Medulla oblongata (tissue), 1 donor: Measurements from ENCODE around the gene DOCK2.

Experiments used
- DNase-seq: peaks from one replicate; pipeline ENCODE4 v3.0.0-alpha.2; 2015; ENCODE audit errors: extremely low spot score

Gene DOCK2

DNA sequence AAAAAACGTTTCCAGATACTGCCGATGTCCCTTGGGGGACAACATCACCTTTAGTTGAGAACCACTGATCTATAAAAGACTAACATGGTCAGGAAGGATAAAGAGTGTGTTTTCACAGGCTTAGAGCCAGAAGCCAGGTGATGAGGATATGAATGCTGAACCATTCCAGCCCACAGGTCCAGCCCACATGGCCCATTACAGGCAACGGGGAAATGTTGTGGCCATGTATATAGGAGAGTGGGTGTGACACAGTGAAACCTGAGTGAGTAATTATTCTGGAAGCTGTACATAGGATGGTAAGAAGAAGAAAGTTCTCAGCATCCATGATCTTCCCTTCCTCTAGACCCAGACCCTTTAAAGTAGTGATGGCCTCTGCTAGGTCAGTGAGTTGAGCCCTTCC lies 412.6 kb downstream of the DOCK2 start:
- DNase-seq = no peak

DNA sequence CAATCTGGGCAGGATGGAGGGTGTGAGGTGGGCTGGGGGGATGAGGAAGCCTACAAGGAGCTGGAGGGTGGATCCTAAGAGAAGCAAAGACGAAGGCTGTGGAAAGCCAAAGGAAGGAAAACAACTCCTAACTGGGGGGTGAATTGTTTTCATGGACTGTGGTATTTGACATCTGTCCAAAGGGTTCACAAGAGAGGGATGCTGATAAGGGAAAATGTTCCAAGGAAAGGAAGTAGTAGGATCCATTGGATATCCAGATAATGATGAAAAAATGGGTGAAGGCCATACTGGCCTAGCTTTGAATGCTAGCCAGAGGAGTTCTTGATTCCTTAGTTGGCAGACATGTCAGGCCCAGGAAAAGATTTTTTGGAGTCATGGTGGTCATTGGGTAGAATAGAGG lies 416.8 kb downstream of the DOCK2 start:
- DNase-seq = no peak

DNA sequence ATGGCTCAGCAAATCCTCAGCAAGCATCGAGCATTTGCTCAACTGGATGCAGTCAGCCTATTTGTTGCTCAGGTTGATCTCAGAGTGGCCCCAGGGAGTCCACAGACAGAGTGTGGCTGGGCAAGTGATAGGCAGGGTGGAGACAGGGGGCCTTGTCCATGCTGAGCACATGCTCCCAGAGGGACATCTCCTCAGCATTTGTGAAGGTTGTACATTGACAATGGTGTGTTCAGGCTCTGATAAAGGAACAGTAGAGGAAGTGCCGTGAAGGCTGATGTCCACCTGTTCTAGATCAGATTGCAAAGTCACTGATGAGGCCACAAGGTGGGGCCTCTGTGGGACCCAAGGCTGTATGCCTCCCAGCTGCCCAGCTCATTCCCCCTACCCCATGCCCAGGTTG lies 418.5 kb downstream of the DOCK2 start:
- no peak for DNase-seq

DNA sequence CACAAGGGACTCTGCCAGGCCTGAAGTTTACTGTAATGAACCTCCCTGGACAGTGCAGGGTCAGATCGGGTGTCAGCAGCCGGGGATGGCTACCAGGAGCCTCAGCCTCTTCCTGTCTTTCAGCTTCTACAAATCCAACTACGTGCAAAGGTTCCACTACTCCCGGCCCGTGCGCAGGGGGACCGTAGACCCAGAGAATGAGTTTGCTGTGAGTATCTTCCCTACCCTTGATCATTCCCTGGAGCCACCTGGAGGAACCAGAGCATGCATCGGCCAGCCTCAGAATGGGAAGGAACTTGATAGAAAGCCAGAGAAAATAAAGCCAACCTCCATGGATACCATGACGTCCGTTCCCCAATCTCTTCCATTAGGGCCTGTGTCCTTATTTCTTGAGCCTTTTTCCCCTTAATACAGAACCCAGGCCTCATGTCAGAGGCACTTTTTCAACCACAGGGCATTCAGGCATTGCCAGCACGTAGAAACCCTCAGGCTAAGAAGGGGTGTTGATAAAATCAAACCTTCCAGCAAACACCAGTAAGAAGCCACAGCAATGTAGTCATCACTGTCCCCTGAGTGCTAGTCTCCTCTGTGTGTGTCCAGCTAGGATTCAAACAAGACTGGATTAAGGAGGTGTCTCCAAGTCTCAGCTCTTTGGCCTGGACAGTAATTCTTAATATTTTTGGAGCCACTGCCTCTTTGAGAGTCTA lies 419.6 kb downstream of the DOCK2 start:
- no peak for DNase-seq

DNA sequence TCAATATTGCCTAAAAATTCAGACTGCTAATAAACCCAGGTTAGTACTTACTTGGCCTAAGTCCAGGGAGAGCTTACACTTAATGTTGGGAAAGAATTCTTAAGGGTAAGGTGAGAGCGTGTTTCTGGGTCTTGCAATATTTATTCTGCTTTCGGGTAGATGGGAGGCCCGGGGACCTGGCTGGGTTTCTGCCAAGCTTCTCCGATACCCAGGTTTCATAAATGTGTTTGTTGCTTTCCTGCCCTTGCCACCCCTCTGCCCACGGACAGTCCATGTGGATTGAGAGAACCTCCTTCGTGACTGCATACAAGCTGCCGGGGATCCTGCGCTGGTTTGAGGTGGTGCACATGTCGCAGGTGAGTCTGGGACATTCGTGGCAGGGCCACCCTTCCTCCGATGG lies 420.2 kb downstream of the DOCK2 start:
- DNase-seq = no peak

DNA sequence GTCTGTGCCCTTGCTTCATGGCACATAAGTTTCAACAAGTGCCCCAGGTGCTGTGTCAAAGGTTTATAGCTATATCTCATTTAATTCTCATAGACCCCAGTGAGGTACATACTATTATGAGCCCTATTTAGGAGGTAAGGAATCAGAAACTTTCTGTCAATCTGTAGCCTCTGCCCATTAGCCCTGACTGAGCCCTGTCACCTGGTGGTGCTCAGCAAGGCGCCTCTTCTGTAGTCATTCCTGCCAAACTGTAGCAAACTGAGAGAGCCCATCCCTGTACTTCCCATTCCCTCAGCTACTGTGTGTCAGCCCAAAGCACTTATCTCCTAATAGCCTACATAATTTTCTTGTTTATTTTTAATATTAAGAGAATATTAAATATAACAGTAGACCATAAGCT lies 422.1 kb downstream of the DOCK2 start:
- DNase-seq = no peak

DNA sequence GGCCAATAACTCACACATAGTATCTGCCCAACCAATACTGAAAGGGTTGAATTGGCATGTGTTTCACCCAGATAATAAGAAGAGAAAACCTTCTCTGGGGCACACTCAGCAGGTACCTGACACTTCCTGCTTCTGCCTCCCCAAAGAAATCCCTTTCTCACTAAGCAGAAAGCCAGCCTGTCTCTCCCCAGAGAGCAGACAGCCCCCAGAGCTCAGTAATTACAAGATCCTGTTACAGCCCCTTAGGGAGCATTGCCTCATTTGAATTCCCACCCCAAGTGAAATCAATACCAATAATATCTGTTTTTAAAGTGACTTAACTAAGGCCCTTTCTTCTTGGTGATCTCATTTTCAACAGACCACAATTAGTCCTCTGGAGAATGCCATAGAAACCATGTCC lies 430.1 kb downstream of the DOCK2 start:
- DNase-seq = no peak

DNA sequence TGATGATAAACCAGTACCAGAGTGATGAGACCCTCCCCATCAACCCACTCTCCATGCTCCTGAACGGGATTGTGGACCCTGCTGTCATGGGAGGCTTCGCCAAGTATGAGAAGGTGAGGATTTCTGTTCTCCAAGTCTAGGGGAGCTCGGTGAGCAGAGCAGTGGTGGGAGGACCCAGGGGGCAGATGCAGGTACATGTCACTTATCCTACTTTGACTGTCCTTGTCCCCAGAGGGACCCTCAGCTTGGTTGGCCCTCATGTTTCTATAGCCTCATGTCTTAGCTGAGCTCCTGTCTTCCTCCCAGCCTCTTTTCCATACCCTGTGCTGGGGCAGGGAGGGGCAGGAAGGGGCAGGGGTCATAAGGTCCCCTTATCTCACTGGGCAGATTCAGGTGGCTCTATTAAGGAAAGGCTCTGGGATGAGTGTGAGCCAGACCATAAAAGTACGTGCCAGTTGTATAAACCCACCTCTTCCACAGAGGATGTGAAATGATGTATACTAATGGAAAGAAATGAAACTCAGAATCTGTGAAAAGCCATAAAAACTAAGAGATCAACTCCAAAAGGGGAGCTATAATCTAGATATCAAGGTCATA lies 430.6 kb downstream of the DOCK2 start:
- DNase-seq = no peak

DNA sequence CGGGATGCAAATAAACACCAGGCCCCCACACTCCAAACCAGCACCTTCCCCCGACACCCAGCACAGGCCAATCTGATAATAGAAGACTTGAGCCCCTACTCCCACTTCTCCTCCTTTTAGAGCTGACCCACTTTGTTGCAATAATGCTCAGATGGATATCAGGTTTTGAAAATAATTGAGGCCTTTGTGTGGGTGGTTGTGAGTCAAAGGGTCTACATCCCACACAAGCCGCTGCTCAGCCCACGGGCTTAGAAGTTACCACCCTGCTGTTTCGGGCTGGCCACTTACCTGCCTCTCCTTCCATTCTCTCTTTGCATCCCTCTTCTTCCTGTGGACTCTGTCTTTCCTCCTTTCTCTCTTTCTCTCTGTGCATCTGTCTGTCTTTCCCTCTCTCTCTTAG lies 432.4 kb downstream of the DOCK2 start:
- no peak for DNase-seq

DNA sequence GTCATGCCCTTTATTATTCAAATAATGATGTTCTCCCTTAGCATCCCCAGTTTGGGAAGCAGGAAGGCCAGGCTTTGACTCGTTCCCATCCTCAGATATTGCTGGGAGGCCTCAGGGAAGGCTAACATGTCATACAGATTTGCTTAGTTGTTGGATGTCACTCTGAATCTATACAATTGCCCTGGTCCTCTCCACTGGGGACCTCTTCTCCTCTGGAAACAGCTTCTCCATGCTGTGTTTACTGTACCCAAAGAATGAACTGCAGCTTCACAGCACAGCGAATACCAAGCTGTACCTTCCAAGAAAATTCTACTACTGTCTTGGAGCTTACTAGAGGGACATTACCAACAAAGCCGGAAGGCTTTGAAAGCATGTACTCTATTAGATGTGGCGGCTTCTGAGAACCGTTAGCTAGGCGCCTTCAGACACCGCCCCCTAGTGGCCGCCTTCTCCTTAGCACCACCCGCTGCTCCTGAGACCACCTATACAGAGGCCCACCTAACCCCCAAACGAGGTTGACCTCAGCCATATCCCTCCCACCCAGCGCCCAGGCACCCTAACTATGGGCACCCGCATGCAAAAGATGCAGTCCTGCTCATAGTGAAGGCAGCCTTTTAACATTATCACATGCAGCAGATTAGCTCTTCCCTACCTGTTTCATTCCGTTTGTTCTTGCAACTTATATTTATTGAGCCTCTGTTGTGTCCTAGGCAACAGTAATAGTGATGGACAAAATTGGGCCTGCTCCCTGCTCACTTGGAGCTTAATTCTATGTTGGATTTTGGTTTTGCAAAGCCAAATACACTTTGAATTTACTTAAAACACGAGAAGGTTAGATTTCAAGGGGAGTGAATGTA lies 433.7 kb downstream of the DOCK2 start:
- peak; percentile 36 for DNase-seq

DNA sequence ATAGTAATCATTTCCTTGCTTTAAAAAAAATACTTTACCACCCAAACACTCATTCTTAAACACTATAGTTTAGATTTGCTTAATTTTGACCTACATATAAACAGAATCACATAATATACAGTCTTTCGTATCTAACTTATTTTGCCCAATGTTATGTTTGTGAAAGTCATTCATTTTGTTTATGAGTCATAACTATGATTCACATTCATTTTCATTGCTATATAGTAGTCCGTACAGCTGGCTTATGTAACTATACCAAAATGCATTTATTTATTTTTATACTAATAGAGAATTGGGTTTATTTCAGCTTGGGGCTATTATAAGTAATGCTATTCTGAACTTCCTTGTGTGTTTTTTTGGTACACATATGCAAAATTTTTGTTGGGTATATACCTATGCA lies 434.7 kb downstream of the DOCK2 start:
- DNase-seq = no peak

DNA sequence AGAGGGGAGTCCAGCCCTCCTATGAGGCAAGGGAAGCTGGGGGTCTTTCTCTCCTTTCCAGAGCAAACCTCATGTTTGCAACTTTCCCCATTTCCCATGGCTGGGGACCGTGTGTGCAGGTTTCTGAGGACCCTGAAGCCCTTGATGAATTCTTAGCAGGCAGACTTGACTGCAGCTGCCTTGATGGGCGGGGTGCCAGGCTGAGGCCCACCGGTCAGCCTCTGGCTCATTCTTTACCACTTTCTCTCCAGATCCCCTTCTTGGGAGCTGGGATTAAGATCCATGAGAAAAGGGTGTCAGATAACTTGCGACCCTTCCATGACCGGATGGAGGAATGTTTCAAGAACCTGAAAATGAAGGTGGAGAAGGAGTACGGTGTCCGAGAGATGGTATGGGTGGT lies 438.6 kb downstream of the DOCK2 start:
- DNase-seq = no peak

DNA sequence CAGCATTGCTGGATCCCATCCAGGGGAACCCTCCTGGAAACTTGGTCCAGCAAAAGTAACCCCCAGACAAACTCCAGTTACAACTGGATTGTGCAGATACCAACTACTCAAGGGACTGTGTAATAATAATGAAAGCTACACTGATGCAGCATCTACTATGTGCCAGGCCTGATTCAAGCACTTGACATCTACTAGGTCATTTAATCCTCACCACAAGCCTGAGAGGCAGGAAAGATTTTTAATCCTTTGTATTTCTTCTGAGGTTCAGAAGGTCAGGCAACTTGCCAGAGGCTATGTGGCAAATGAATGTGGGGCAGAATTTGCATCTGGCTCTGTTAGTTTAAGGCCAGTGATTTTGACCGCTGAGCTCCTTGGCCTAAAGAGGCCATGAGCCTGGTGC lies 439.1 kb downstream of the DOCK2 start:
- DNase-seq = no peak

DNA sequence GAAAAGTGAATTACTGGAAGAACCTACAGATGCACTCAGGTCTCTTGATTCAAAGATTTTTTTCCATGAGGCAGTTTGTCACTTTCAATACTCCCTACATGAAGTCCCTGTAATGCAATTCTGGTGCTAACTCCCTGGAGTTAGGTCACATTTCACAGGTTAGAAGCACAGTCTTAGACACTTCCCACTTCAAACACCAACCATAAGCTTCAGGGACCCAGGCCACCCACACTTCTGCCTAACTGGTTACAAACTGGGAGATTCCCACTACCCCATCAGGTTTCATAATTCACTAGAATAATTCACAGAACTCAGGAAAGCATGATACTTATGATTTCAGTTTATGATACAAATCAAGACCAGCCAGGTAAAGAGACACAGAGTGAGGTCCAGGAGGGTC lies 439.7 kb downstream of the DOCK2 start:
- DNase-seq = no peak

DNA sequence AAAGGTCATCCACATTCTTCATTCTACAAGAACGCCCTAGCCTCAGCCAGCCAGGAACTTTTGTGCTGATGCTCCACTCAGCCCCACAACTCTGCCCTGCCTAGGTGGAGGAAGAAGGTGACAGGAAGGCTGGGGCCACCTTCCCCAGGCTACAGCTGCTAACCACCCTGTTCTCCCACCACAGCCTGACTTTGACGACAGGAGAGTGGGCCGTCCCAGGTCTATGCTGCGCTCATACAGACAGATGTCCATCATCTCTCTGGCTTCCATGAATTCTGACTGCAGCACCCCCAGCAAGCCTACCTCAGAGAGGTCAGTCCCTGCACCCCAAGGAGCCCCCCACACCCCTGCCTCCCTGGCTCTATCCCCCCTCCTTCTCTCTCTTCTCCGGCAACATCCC lies 440.5 kb downstream of the DOCK2 start:
- no peak for DNase-seq

DNA sequence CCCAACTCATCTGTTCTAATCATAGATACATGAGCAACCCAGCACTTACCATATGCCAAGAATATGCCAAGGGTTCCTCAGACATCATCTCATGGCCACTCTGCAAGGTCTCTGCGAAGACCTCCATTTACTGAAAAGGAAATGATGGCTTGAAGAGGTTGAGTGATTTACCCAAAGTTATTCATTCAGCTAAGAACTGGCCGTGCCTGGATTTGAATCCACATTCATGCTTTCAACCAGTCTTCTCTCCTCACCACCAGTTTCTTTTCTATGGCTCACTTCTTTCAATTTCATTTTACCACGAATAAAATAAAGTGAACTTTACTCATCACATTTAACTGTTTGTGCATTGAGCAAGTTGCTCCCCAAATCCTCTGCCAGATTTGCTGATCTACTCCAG lies 441.4 kb downstream of the DOCK2 start:
- DNase-seq = no peak

DNA sequence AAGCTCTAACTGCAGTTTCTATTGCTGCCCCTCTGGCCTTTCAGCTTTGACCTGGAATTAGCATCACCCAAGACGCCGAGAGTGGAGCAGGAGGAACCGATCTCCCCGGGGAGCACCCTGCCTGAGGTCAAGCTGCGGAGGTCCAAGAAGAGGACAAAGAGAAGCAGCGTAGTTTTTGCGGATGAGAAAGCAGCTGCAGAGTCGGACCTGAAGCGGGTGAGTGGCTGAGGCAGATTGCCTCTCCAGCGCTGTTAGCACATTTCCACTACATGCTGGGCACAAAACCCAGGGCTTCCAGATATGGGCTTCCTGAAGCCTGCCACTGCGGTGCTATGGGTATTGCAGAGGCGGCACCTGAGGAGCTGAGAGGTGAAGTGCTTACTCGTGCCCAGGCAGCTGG lies 441.9 kb downstream of the DOCK2 start:
- no peak for DNase-seq

DNA sequence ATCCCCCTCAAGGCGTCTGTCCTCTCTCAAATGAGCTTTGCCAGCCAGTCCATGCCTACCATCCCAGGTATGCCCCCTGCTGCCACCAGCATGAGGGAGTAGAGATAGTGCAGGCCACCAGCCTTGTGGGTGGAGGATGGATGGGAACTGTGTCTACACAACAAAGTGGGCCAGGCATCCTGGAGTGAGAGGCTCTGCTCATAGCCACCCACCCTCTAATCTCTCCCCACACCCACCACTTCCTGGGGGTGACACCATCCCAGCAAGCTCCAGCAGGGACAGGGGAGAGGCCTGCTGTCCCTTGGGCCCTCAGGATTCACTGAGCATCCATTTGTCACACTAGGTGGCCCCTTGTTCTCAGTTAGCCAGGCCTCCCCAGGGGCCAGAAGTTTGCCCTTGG lies 443.1 kb downstream of the DOCK2 start:
- DNase-seq = no peak

DNA sequence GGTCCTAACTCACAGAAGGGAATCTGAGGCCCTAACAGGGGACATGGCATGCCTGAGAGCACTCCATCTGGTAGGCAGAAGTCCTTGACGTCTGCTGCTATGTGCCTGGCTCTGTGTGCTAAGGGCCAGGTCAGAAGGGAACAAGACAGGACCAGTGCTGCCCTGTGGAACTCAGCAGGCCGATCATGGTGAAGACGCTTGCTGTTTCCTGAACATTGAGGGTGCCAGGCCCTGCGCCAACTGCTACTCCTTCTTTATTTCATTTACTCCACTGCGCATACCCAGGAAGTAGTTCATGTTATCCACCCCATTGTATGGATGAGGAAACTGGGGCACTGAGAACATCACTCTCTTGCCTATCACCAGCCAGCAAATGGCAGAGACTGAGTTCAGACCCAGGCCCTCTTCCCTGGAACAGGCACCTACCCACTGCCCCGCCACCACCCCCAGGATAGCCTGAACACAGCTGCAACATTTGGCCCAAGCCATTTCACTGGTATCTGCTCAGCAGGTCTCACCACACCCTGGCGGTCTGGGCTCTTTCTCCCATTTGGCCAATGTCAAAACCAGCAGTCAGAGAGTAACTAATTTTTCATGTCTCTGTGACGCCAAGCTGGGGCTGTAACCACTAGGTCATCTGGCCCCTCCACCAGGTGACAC lies 443.8 kb downstream of the DOCK2 start:
- DNase-seq = no peak

DNA sequence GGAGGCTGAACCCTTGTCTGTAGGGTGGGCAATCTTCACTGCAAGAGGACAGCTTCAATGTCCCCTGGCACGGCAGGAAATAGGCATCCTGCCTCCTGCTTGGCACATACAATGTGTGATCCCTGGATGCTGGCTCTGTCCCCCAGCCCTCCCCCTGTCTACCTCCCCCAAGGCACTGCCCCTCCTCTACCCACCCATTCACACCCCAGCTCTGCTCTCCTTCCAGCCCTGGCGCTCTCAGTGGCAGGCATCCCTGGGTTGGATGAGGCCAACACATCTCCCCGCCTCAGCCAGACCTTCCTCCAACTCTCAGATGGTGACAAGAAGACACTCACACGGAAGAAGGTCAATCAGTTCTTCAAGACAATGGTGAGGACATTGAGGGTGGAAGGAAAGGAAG lies 444.5 kb downstream of the DOCK2 start:
- DNase-seq = no peak

DNA sequence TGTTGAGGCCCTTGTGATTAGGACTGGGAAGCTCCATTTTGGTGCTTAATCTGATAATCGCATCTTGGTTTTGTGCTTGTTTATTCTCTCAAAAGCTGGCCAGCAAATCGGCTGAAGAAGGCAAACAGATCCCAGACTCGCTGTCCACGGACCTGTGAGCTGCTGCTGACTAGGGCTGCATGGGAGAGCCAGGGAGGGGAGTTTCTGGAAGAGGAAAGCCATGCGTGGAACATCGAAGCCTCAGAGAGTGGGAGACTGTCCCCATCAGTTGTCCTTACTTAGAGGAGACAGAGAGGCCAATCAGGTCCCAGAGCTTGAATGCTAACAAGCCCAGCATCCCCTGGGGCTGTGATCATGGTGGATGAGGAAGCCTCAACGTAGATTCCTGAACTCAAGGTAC lies 445.6 kb downstream of the DOCK2 start:
- DNase-seq = no peak

DNA sequence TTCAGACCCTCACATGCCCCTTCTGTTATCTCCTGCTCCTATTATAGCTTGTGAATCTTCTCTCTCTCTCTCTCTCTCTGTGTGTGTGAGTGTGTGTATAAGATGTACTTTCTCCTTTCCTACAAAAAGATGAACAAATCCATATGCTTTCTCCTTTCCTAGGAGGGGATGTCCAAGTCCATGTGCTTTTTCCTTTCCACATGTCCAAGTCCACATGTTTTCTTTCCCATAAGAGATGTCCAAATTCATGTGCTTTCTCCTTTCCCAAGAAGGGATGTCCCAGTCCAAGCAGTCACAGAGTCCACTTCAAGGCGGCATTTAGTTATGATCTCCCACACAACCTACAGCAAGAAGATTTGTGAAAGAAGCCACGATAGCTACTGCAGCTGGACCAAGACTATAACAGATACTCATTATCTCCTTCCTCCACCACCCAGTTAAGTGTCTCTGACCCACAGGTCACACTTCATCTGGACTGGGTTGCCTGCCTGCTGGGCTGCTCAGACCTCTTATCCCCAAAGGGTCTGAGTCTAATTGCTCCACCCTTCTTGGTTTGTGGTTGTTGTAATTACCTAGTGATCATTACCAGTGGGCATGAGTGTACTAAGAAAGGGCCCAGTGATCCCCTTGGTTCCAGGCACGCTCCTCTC lies 450.2 kb downstream of the DOCK2 start:
- no peak for DNase-seq
